A673 (cell line): Measurements from ENCODE around the gene F7. TPM values are rescaled to one million over a fixed set of nuclear protein-coding genes. Genes with fewer than 3 reads are reported as not detected.

ENCODE experiments used
- BruUV-seq: library from RNA; stranded (reverse); fragments of 400-500 nt; replicated peaks from 2 replicates; lab custom pipeline; 2021; lab: Mats Ljungman, UMichigan
- CTCF ChIA-PET: fragments of 300-600 bp; sonication (Branson Sonifier 250); formaldehyde crosslinking; loops from one replicate; lab custom pipeline; 2022; ENCODE audit warnings: antibody characterized with exemption; lab: Charles Lee
- POLR2A ChIA-PET: fragments of 300-600 bp; sonication (Branson Sonifier 250); formaldehyde crosslinking; loops from one replicate; lab custom pipeline; 2022; ENCODE audit warnings: antibody characterized with exemption; ENCODE audit not compliant: low non-redundant PET; lab: Charles Lee
- DNase-seq: peaks from one replicate; pipeline ENCODE4 v3.0.0-alpha.2; 2015; ENCODE audit warnings: low spot score
- H3K27ac ChIP-seq: fragments of 200-600 bp; sonication (generic); 2 replicates; pipeline ENCODE4 v1.5.1; 2016; ENCODE audit warnings: mixed run types, low read depth, mild to moderate bottlenecking, mixed read lengths, antibody characterized with exemption, low read length; ENCODE audit not compliant: poor library complexity, severe bottlenecking
- H3K27me3 ChIP-seq: fragments of 200-600 bp; sonication (generic); replicated peaks from 2 replicates; pipeline ENCODE4 v1.6.1; 2017; ENCODE audit warnings: mixed run types, low read depth, mild to moderate bottlenecking, mixed read lengths, antibody characterized with exemption, low read length; ENCODE audit not compliant: insufficient read depth, poor library complexity
- H3K36me3 ChIP-seq: fragments of 200-600 bp; sonication (generic); 2 replicates; pipeline ENCODE4 v1.6.1; 2016; ENCODE audit warnings: mixed run types, mild to moderate bottlenecking, mixed read lengths, antibody characterized with exemption, low read length; ENCODE audit not compliant: insufficient read depth, poor library complexity, severe bottlenecking
- H3K4me1 ChIP-seq: fragments of 200-600 bp; sonication (generic); 2 replicates; pipeline ENCODE4 v1.6.1; 2017; ENCODE audit warnings: mixed run types, mild to moderate bottlenecking, mixed read lengths, antibody characterized with exemption, low read length; ENCODE audit not compliant: insufficient read depth, poor library complexity, severe bottlenecking
- H3K4me3 ChIP-seq: fragments of 200-600 bp; sonication (generic); 2 replicates; pipeline ENCODE4 v1.5.1; 2016; ENCODE audit warnings: low read depth, mixed run types, mild to moderate bottlenecking, mixed read lengths, low read length; ENCODE audit not compliant: poor library complexity, severe bottlenecking
- H3K9me3 ChIP-seq: fragments of 200-600 bp; sonication (generic); 2 replicates; pipeline ENCODE4 v1.6.1; 2016; ENCODE audit warnings: mixed run types, low read depth, mild to moderate bottlenecking, mixed read lengths, antibody characterized with exemption, low read length; ENCODE audit not compliant: poor library complexity, severe bottlenecking
- CTCF ChIP-seq: fragments of 300-800, 200-600 bp; sonication (generic); conservative IDR thresholded peaks from 2 replicates; pipeline ENCODE4 v1.5.1; 2017; ENCODE audit warnings: low read depth, mild to moderate bottlenecking, antibody characterized with exemption, low read length, moderate library complexity, mixed read lengths
- EZH2 ChIP-seq: fragments of 200-600 bp; sonication (generic); IDR thresholded peaks from 2 replicates; pipeline ENCODE4 v1.6.1; 2017; ENCODE audit warnings: borderline replicate concordance, low read depth, mild to moderate bottlenecking, mixed read lengths, antibody characterized with exemption, low read length; ENCODE audit not compliant: poor library complexity, severe bottlenecking
- intact Hi-C: fragments of 100-400 bp; cut with micrococcal nuclease; formaldehyde crosslinking; loops from one replicate; pipeline ENCODE4 v1.10.0; 2022; ENCODE audit not compliant: unreplicated experiment
- total RNA-seq: library from RNA; stranded (reverse); gene quantifications from 2 replicates; pipeline ENCODE4 v1.2.3, GENCODE V29; 2021

Gene F7
- total RNA-seq, 1 experiment from 2014 or later, result not detected

DNA sequence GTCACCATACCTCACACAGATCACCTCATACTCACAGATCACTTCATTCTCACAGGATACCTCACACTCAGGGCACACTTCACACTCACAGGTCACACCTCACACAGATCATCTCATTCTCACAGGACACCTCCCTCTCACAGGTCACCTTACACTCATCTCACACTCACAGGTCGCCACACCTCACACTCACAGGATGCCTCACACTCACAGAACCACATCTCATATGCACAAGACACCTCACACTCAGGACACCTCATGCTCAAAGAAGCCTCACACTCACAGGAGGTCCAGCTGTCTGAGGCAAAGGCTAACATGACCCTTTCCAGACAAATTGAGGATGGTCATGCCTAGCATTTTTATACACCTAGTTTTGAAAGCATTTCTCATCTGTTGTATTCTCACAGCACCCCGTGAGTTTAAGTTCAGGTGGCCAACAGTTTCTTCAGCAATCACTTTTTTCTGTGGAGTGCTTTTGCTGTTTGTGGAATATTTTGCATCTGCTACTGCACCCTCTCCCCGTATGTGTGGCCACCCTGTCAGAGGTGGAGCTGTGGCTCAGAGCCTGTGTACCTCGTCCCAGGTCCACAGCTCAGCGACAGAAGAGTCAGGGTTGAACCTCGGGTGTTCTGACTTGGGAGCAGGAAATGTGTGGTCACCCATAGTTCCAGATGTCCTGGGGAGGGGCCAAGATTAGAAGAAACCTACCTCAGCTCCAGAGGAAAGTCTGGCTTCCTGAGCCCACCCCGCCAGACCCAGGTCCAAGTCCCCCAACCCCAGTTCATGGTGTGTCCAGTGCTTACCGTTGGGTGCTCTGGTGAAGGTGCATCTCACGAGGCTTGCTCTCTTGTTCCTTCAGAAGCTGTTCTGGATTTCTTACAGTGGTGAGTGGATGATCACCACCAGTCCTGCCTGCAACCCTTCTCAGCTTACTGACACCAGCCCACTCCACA, 7.6 kb downstream of the F7 start:
- ChIA-PET CTCF (no interaction called here), POLR2A (no interaction called here)
- intact Hi-C loops, result no loop called here
- H3K4me3 ChIP-seq, result no peak overlapping the region
- DNase-seq, result no peak
- no TSS peak for BruUV-seq
- peaks cover 19% of the 10 kb centered on the region for H3K27me3 ChIP-seq
- no peaks in the 10 kb centered on the region for H3K4me1 ChIP-seq
- no peak overlapping the region for H3K27ac ChIP-seq
- no peaks in the 10 kb centered on the region for H3K36me3 ChIP-seq
- no peaks in the 10 kb centered on the region for H3K9me3 ChIP-seq
- no peak for TF ChIP-seq CTCF
- TF ChIP-seq EZH2, result no peak

GRCh38 chr13:113113846-113114271, 8.3 kb downstream of the F7 start:
- intact Hi-C loops, result no loop called here
- Histone ChIP-seq H3K4me1 (no peaks in the 10 kb centered on the region), H3K9me3 (no peaks in the 10 kb centered on the region), H3K36me3 (no peaks in the 10 kb centered on the region), H3K27ac (no peak overlapping the region), H3K27me3 (peaks cover 19% of the 10 kb centered on the region), H3K4me3 (no peak overlapping the region)
- ChIA-PET POLR2A (no interaction called here), CTCF (no interaction called here)
- no peak for DNase-seq
- TF ChIP-seq CTCF, result no peak
- no peak for TF ChIP-seq EZH2
- BruUV-seq, result no TSS peak

GRCh38 chr13:113114511-113115362, 9.1 kb downstream of the F7 start:
- intact Hi-C loops, result no loop called here
- POLR2A ChIA-PET, result no interaction called here
- no TSS peak for BruUV-seq
- Histone ChIP-seq H3K4me1 (no peaks in the 10 kb centered on the region), H3K36me3 (no peaks in the 10 kb centered on the region), H3K4me3 (no peak overlapping the region), H3K27ac (no peak overlapping the region), H3K9me3 (no peaks in the 10 kb centered on the region), H3K27me3 (peaks cover 15% of the 10 kb centered on the region)
- TF ChIP-seq CTCF (no peak), EZH2 (no peak)
- DNase-seq, result no peak
- CTCF ChIA-PET, result no interaction called here
